Mammary epithelial cell (primary cell): Measurements from ENCODE around the gene SMIM12.

ENCODE experiments used
- EZH2 ChIP-seq: IDR thresholded peaks from 2 replicates; pipeline ENCODE4 v1.6.1; 2012; ENCODE audit warnings: low read length, inconsistent platforms, borderline replicate concordance
- TF ChIP-seq, protein P1 (sequence below), 2 donors: IDR thresholded peaks in 1 of 2; conservative IDR thresholded peaks in 1 of 2; 2 replicates each; pipeline ENCODE4 v1.5.1; 2011 to 2012; ENCODE audit warnings: inconsistent platforms in 2 of 2, low read length in 2 of 2, mild to moderate bottlenecking in 2 of 2, control low read depth in 1 of 2, low read depth in 1 of 2; ENCODE audit not compliant: insufficient read depth in 1 of 2; ENCODE audit errors: extremely low read depth in 1 of 2

DNA sequence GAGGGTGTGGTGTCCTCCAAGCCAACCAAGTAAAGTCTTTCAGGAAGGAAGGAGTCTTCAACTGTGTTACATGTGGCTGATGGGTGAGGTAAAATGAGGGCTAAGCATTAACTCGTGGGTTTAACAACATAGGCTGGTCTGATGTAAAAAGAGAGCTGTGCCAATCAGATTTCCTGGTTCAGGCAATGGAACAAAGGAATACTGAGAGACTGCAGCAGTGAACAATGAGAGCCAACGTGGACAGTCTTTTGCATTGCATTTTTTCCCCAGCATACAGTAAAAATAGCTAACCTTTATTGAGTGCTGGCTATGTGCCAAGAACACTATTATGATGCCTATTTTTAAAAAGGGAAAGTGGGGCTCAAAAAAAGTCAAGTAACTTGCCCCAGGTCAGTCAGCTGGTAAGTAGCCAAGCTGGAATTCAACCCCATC, 38.8 kb upstream of the SMIM12 start:
- TF ChIP-seq, protein P1, sequence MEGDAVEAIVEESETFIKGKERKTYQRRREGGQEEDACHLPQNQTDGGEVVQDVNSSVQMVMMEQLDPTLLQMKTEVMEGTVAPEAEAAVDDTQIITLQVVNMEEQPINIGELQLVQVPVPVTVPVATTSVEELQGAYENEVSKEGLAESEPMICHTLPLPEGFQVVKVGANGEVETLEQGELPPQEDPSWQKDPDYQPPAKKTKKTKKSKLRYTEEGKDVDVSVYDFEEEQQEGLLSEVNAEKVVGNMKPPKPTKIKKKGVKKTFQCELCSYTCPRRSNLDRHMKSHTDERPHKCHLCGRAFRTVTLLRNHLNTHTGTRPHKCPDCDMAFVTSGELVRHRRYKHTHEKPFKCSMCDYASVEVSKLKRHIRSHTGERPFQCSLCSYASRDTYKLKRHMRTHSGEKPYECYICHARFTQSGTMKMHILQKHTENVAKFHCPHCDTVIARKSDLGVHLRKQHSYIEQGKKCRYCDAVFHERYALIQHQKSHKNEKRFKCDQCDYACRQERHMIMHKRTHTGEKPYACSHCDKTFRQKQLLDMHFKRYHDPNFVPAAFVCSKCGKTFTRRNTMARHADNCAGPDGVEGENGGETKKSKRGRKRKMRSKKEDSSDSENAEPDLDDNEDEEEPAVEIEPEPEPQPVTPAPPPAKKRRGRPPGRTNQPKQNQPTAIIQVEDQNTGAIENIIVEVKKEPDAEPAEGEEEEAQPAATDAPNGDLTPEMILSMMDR (conservative IDR thresholded peaks at IDR 0.05 in 1 of 2, IDR thresholded peaks at IDR 0.05 in 1 of 2; ENCODE audit: extremely low read depth in 1 of 2, insufficient read depth in 1 of 2, low read depth in 1 of 2, low read length in 2 of 2), result no peak
- TF ChIP-seq EZH2, result no peak
